GM19239 (cell line): ENCODE results near the gene CAMK1G.

Experiments used
- DNase-seq: peaks from one replicate; pipeline ENCODE4 v3.0.0; 2011; ENCODE audit warnings: low spot score; ENCODE audit not compliant: insufficient read length
- FAIRE-seq: peaks from 2 replicates; lab custom pipeline; 2011; peaks lifted over from hg19 to GRCh38; lab: Jason Lieb, UNC

CAMK1G gene

GRCh38 chr1:209583408-209583807 lies at the start of gene CAMK1G:
TSS of gene CAMK1G (plus strand) at chr1:209583714. CDS start at chr1:209594984, 11,270 bp downstream.
- FAIRE-seq (no peak), DNase-seq (no peak)

- no peak for FAIRE-seq
Measured at GRCh38 chr1:209534496-209535250, 48.8 kb upstream of the CAMK1G start.

GRCh38 chr1:209536843-209537242 lies 46.7 kb upstream of the CAMK1G start:
- DNase-seq (no peak), FAIRE-seq (no peak)

More at GRCh38 chr1:209534496-209535250, 48.8 kb upstream of the CAMK1G start:
- no peak for DNase-seq

GRCh38 chr1:209537336-209538114 lies 46.0 kb upstream of the CAMK1G start:
- FAIRE-seq: no peak
- DNase-seq: no peak

- DNase-seq: no peak
- FAIRE-seq: no peak
Measured at GRCh38 chr1:209539576-209539975, 43.9 kb upstream of the CAMK1G start.

- DNase-seq: no peak
- FAIRE-seq: no peak
Measured at GRCh38 chr1:209542585-209542984, 40.9 kb upstream of the CAMK1G start.

GRCh38 chr1:209544098-209544497 lies 39.4 kb upstream of the CAMK1G start:
- no peak for DNase-seq
- no peak for FAIRE-seq

- DNase-seq: no peak
- FAIRE-seq: no peak
Measured at GRCh38 chr1:209545423-209545822, 38.1 kb upstream of the CAMK1G start.

- DNase-seq (no peak), FAIRE-seq (no peak)
Measured at GRCh38 chr1:209546390-209547085, 37.0 kb upstream of the CAMK1G start.

GRCh38 chr1:209547626-209548025 lies 35.9 kb upstream of the CAMK1G start:
- no peak for DNase-seq
- FAIRE-seq: no peak

- DNase-seq (no peak), FAIRE-seq (no peak)
Measured at GRCh38 chr1:209549443-209550205, 33.9 kb upstream of the CAMK1G start.

GRCh38 chr1:209550519-209550918 lies 33.0 kb upstream of the CAMK1G start:
- FAIRE-seq: no peak
- no peak for DNase-seq

GRCh38 chr1:209552406-209553264 lies 30.9 kb upstream of the CAMK1G start:
- no peak for FAIRE-seq
- no peak for DNase-seq

- FAIRE-seq (no peak), DNase-seq (no peak)
Measured at GRCh38 chr1:209554761-209555611, 28.5 kb upstream of the CAMK1G start.

GRCh38 chr1:209556162-209556690 lies 27.3 kb upstream of the CAMK1G start:
- DNase-seq (no peak), FAIRE-seq (no peak)

GRCh38 chr1:209557221-209557620 lies 26.3 kb upstream of the CAMK1G start:
- no peak for FAIRE-seq
- no peak for DNase-seq

GRCh38 chr1:209560529-209560928 lies 23.0 kb upstream of the CAMK1G start:
- no peak for FAIRE-seq
- DNase-seq: no peak

GRCh38 chr1:209560952-209561351 lies 22.6 kb upstream of the CAMK1G start:
- no peak for FAIRE-seq
- no peak for DNase-seq
